ENCODE data around the gene ALMS1. TPM values are rescaled to one million over a fixed set of nuclear protein-coding genes. Genes with fewer than 3 reads are reported as not detected.

The ALMS1 gene
- polyA plus RNA-seq, 4 donors = 29.2 to 40.7 (median 37.5) TPM

Other genes with a start within 250 kb of the ALMS1 start
- under 1 TPM in 3 of 4 donors, not detected in 1; 0.04 to 0.14 (median 0.10) TPM for gene NOTO, start 183.3 kb upstream of the ALMS1 start, polyA plus RNA-seq (ENCODE audit: insufficient read length in 4 of 4)
- 10 to 100 TPM; 28.9 to 36.4 (median 33.6) TPM for gene SMYD5, start 171.6 kb upstream of the ALMS1 start, polyA plus RNA-seq (ENCODE audit: insufficient read length in 4 of 4)
- gene PRADC1, start 152.6 kb upstream of the ALMS1 start, polyA plus RNA-seq (ENCODE audit: insufficient read length in 4 of 4) = 10 to 100 TPM; 12.1 to 17.4 (median 13.1) TPM
- gene CCT7, start 151.5 kb upstream of the ALMS1 start, polyA plus RNA-seq (ENCODE audit: insufficient read length in 4 of 4) = 100 to 1,000 TPM; 170 to 273 (median 251) TPM
- gene FBXO41, start 101.4 kb upstream of the ALMS1 start, polyA plus RNA-seq (ENCODE audit: insufficient read length in 4 of 4) = 1 to 10 TPM; 1.1 to 2.7 (median 1.8) TPM
- gene EGR4, start 92.3 kb upstream of the ALMS1 start, polyA plus RNA-seq (ENCODE audit: insufficient read length in 4 of 4) = under 1 TPM in 1 of 4 donors, not detected in 3; 0.15 TPM

All from left renal pelvis (tissue), 4 donors.